GM21786 (cell line): Measurements from ENCODE around the gene ZBTB40.

ENCODE experiments used
- ATAC-seq: cut with Tn5 transposase; IDR thresholded peaks from one replicate; pipeline ENCODE4 v1.9.1; 2021; ENCODE audit not compliant: unreplicated experiment

The ZBTB40 gene

GRCh38 chr1:22451702-22452480 lies at the start of gene ZBTB40:
TSS of gene ZBTB40 (plus strand) at chr1:22451851. CDS start at chr1:22489949, 38,098 bp downstream.
- peak; percentile 70 for ATAC-seq

- no peak for ATAC-seq
Measured at GRCh38 chr1:22402356-22403053, 49.1 kb upstream of the ZBTB40 start.

- no peak for ATAC-seq
Measured at GRCh38 chr1:22404486-22404885, 47.2 kb upstream of the ZBTB40 start.

GRCh38 chr1:22406722-22407495 lies 44.7 kb upstream of the ZBTB40 start:
- ATAC-seq, result no peak

GRCh38 chr1:22408230-22408629 lies 43.4 kb upstream of the ZBTB40 start:
- no peak for ATAC-seq

- ATAC-seq, result no peak
Measured at GRCh38 chr1:22410401-22410800, 41.2 kb upstream of the ZBTB40 start.

- no peak for ATAC-seq
Measured at GRCh38 chr1:22410928-22411495, 40.6 kb upstream of the ZBTB40 start.

- ATAC-seq, result no peak
Measured at GRCh38 chr1:22411589-22411988, 40.1 kb upstream of the ZBTB40 start.

GRCh38 chr1:22412932-22413727 lies 38.5 kb upstream of the ZBTB40 start:
- ATAC-seq, result no peak

- ATAC-seq, result no peak
Measured at GRCh38 chr1:22413799-22414198, 37.9 kb upstream of the ZBTB40 start.

- ATAC-seq, result no peak
Measured at GRCh38 chr1:22414244-22414751, 37.4 kb upstream of the ZBTB40 start.

GRCh38 chr1:22415489-22415888 lies 36.2 kb upstream of the ZBTB40 start:
- ATAC-seq, result no peak

GRCh38 chr1:22416555-22417454 lies 34.8 kb upstream of the ZBTB40 start:
- ATAC-seq, result no peak

- ATAC-seq, result no peak
Measured at GRCh38 chr1:22417466-22417865, 34.2 kb upstream of the ZBTB40 start.

GRCh38 chr1:22418312-22418711 lies 33.3 kb upstream of the ZBTB40 start:
- no peak for ATAC-seq

GRCh38 chr1:22418933-22419382 lies 32.7 kb upstream of the ZBTB40 start:
- ATAC-seq, result no peak

GRCh38 chr1:22420455-22421053 lies 31.1 kb upstream of the ZBTB40 start:
- ATAC-seq, result no peak

- no peak for ATAC-seq
Measured at GRCh38 chr1:22426781-22427180, 24.9 kb upstream of the ZBTB40 start.

- no peak for ATAC-seq
Measured at GRCh38 chr1:22428672-22429071, 23.0 kb upstream of the ZBTB40 start.
